Skeletal muscle satellite cell (primary cell): ENCODE data around the gene HOXB5.

Experiments
- H3K27me3 ChIP-seq: 2 replicates; pipeline ENCODE4 v1.7.0; 2013; ENCODE audit warnings: low read length; ENCODE audit not compliant: control insufficient read depth, insufficient read depth
- H3K36me3 ChIP-seq: 2 replicates; pipeline ENCODE4 v1.7.0; 2013; ENCODE audit warnings: mild to moderate bottlenecking, control low read depth, low read length; ENCODE audit not compliant: insufficient read depth
- H3K4me1 ChIP-seq: 2 replicates; pipeline ENCODE4 v1.7.0; 2013; ENCODE audit warnings: low read length; ENCODE audit not compliant: control insufficient read depth, insufficient read depth
- H3K4me2 ChIP-seq: 2 replicates; pipeline ENCODE4 v1.7.0; 2013; ENCODE audit warnings: mild to moderate bottlenecking, low read length
- H3K4me3 ChIP-seq: 2 replicates; pipeline ENCODE4 v1.7.0; 2013; ENCODE audit warnings: low read length
- H3K9ac ChIP-seq: 2 replicates; pipeline ENCODE4 v1.7.0; 2013; ENCODE audit warnings: mild to moderate bottlenecking, low read depth, low read length, moderate library complexity
- H3K9me3 ChIP-seq: replicated peaks from 2 replicates; pipeline ENCODE4 v1.7.0; 2013; ENCODE audit warnings: mild to moderate bottlenecking, control low read depth, low read length

The HOXB5 gene

DNA sequence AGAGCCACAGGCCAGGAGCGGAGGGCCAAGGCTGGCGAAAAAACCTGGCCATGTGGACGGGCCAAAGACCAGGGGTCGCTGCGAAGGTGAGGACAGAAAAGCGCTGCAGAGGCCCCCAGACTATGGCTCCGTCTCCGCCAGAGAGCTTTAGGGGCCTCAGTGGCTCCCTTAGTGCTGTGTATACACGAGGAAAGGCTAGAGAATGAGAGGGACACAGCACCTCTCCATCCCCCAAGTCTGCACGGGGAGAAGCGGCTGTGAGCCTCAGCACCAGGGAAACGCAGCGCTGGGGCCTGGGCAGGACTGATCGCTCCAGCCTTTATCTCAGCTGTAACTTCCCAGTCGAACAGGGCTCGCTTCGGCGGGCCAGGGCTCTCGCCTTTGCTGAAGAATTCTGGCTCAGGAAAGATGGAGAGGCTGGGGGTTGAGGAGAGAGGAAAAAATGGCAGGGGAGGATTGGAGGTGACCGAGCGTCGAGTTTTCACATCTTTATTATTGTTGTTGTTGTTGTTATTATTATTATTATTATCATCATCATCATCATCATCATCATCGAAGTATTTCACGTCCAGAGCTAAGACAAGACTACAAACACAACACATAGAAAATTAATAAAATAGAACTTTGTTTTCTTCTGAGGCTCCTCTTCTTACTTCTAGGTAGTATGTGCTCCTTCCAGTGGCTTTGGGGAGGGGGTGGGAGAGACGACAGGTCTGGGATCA is 1.9 kb upstream of the HOXB5 start:
- peaks cover 7% of the 10 kb centered on the region for H3K36me3 ChIP-seq
- H3K9me3 ChIP-seq, result no peaks in the 10 kb centered on the region
- no peak overlapping the region for H3K4me3 ChIP-seq
- H3K4me2 ChIP-seq, result no peak overlapping the region
- peaks cover 21% of the 10 kb centered on the region for H3K4me1 ChIP-seq
- H3K27me3 ChIP-seq, result no peaks in the 10 kb centered on the region
- H3K9ac ChIP-seq, result no peak overlapping the region

DNA sequence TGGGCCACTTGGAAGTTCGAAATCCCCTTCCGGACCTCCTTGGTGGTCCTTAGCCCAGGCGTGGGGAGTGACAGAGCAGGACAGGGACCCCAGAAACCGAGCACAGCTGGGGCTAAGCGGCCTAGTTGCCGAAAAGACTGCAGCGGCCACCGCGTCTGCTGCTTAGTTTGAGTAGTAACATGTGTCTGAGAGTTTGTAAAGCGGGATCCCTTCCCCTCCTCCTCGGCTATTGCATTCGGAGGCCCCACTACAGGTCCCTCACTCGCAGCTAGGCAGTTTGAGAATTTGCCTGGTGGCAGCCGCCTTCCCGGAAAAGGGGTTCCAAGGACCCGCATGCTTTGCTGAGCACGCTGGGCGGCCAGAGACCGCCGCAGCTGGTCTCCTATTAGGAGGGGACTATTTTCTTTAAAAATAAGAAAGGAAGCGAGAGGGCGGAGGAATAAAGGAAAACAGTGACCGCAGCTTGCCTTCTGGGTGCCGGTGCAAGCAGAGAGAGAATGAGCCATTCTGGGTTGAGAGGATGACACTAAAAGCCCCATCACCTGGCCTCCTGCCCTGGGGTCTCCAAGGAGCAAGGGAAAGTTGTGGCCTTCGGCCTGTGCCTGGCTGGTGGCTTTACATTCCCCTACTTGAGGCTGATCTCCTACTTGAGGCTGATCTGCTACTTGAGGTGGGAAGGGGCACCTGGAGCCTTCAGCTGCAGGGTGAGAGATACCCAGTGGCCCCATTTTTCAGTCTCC is 1.1 kb upstream of the HOXB5 start:
- Histone ChIP-seq H3K4me3 (no peak overlapping the region), H3K4me1 (peaks cover 21% of the 10 kb centered on the region)

GRCh38 chr17:48593840-48594537 is 410 bp upstream of the HOXB5 start:
- peak overlapping the region; percentile 70 for H3K4me3 ChIP-seq
- peak overlapping the region; percentile 97 for H3K4me2 ChIP-seq
- peak overlapping the region; percentile 69 for H3K9ac ChIP-seq
- no peaks in the 10 kb centered on the region for H3K27me3 ChIP-seq
- no peaks in the 10 kb centered on the region for H3K9me3 ChIP-seq
- peaks cover 21% of the 10 kb centered on the region for H3K4me1 ChIP-seq
- peaks cover 7% of the 10 kb centered on the region for H3K36me3 ChIP-seq

More for the DNA sequence above, 1.1 kb upstream of the HOXB5 start:
- Histone ChIP-seq H3K36me3 (peaks cover 7% of the 10 kb centered on the region), H3K9me3 (no peaks in the 10 kb centered on the region), H3K27me3 (no peaks in the 10 kb centered on the region), H3K9ac (no peak overlapping the region), H3K4me2 (no peak overlapping the region)

- no peak overlapping the region for H3K4me3 ChIP-seq
- H3K27me3 ChIP-seq, result no peaks in the 10 kb centered on the region
- no peaks in the 10 kb centered on the region for H3K9me3 ChIP-seq
- peaks cover 7% of the 10 kb centered on the region for H3K36me3 ChIP-seq
- peak overlapping the region; percentile 97 for H3K4me2 ChIP-seq
- H3K4me1 ChIP-seq, result peaks cover 16% of the 10 kb centered on the region
- H3K9ac ChIP-seq, result no peak overlapping the region
These were observed 1.0 kb downstream of the HOXB5 start for GRCh38 chr17:48592577-48592976.

DNA sequence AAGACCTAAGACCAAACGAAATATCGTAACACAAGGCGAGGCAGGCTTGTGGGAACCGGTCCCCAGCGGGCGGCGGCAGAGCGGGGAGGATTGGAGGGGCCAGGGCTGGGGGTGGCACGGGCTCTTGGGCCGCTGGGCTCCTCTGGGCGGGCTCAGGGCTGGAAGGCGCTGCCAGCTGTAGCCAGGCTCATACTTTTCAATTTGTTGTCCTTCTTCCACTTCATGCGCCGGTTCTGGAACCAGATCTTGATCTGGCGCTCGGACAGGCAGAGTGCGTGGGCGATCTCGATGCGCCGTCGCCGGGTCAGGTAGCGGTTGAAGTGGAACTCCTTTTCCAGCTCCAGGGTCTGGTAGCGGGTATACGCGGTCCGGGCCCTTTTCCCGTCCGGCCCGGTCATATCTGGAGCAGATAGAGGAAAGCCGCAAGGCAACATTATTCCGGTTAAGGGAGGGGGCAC is 1.5 kb downstream of the HOXB5 start:
- Histone ChIP-seq H3K9ac (no peak overlapping the region), H3K27me3 (no peaks in the 10 kb centered on the region), H3K4me1 (peaks cover 20% of the 10 kb centered on the region), H3K4me3 (no peak overlapping the region), H3K9me3 (no peaks in the 10 kb centered on the region), H3K36me3 (peaks cover 7% of the 10 kb centered on the region), H3K4me2 (no peak overlapping the region)

DNA sequence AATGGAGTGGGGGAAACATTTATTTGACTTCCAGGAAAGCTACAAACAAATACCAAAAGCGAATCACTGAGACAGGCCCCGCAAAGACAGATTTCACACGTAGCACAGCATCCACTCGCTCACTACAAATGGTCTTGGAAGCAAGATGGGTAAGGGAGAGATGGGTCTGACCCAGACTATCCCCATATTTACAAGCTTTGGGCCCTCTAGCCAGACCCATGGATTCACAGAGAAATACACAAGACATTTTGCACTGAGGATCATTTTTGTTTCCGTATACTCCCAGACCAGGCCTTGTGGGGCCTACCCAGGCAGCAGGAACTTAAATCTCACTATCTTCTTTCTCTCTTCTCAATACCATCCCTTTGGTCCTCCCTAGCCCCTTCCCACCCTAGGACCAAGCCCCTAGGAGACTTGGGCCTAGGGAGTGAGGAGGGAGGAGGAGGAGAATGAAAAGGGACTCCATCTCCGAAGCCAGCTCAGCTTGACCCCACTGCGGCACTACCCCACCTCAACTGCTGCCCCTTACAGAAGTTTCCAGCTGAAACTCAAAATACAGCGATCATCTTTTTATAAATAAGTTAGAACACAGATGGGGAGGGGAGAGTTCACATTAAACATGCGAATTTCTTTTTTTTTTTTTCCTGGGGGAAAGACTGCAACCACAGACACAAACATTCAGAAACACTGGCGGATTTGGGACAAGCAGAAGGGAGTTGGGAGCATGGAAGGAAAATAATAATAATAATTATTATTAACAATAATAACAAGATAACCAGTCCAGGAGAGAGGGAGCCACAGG is 2.1 kb downstream of the HOXB5 start:
- H3K9me3 ChIP-seq, result no peaks in the 10 kb centered on the region
- H3K27me3 ChIP-seq, result no peaks in the 10 kb centered on the region
- H3K9ac ChIP-seq, result no peak overlapping the region
- peaks cover 7% of the 10 kb centered on the region for H3K36me3 ChIP-seq
- H3K4me3 ChIP-seq, result no peak overlapping the region
- no peak overlapping the region for H3K4me2 ChIP-seq
- peaks cover 17% of the 10 kb centered on the region for H3K4me1 ChIP-seq

DNA sequence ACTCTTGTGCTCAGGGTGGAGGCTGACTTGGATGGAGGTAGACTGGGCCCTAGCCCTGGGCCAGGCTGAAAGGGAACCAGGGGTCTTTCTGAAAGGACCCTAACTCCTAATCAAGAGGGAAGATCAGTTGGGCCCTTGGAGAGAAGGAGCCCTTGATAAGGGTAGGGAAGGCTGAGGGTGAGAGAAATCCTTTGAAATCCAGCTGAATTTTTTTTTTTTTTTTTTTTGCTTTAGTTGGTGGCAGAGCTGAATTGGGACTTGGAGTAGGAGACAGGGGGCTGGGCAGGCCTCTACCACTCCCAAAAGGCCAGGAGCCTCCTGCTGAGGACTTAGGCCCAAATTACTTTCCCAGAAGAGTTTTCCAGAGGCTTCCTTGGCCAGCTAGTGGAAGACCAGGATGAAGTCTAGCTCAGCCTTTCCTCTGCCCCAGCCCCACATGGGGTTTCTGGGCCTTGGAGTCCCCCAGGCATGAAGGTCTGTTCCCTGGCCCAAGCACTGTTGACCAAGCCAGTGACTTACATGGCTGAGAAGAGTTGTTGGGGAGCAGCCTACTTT is 2.9 kb downstream of the HOXB5 start:
- no peak overlapping the region for H3K4me3 ChIP-seq
- peaks cover 7% of the 10 kb centered on the region for H3K36me3 ChIP-seq
- H3K9ac ChIP-seq, result no peak overlapping the region
- H3K4me1 ChIP-seq, result peaks cover 24% of the 10 kb centered on the region
- no peaks in the 10 kb centered on the region for H3K27me3 ChIP-seq
- no peaks in the 10 kb centered on the region for H3K9me3 ChIP-seq
- H3K4me2 ChIP-seq, result no peak overlapping the region

DNA sequence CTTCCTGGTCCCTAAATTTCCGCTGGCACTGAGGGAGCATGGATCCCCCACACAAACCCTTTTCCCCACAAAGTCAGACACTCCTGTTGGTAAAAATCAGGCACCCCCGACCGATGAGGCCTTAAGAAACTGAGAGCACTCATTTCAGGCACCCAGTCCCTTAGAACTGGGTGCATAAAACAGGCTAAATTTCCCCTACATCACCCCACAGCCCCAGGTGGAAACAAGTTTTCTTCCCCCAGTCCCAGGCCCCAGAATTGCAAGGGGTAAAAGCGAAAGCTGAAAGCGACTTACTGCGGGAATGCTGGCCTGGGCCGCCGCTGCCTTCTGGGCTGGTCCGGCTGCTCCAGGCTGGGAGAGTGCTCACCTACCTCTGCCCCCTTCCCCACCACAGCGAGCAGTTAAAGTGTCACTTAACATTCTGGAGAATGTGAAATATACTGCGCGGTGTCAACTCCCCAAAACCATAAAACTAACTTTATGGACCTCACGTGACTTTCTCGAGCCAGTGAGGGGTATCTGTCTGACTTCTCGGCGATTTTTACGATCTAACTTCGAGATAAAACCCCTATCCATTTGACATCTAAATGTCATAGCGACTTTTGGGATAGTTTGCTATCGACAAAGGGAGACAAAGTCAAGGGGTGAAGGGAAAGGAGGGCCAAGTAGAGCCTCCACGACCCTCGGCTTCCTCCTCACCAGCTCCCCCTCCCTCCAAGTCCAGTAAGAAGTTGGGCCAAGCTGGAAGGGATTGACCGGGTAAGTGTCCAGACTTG is 3.6 kb downstream of the HOXB5 start, which contains the start of gene HOXB3:
Gene HOXB3 (minus strand): TSS at position 411 of the 776 bp plus-strand sequence. CDS start 37,767 bp downstream, outside the sequence.
- Histone ChIP-seq H3K4me3 (no peak within 1 kb of the TSS), H3K9ac (no peak within 1 kb of the TSS), H3K36me3 (peaks cover 7% of the 10 kb centered on the region), H3K4me2 (no peak within 1 kb of the TSS), H3K4me1 (peaks cover 27% of the 10 kb centered on the region), H3K27me3 (no peaks in the 10 kb centered on the region), H3K9me3 (no peaks in the 10 kb centered on the region)

- H3K4me1 ChIP-seq, result peaks cover 29% of the 10 kb centered on the region
These were observed 4.3 kb downstream of the HOXB5 start for GRCh38 chr17:48589060-48589830.

DNA sequence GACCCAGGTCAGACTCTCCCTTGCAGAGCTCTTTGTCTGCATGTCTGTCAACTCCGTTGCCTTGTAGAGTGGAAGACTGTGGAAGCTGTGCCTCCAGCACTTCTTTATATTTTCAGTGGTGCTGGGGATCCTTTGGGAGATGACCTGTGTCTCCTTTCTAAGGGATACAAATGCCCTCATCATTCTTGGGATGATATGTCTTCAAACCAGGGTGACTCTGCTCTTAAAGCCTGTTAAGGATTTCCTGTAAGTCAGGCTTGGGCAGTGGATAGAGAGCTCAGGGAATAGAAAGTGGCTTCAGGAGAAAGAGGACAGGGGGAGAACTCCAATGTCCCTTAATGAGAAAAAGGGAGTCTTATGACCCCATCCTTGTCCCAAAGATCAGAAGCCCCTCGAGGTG is 5.1 kb downstream of the HOXB5 start:
- Histone ChIP-seq H3K4me1 (peaks cover 29% of the 10 kb centered on the region), H3K36me3 (peaks cover 7% of the 10 kb centered on the region), H3K27me3 (no peaks in the 10 kb centered on the region), H3K4me2 (no peak overlapping the region), H3K4me3 (no peak overlapping the region), H3K9ac (no peak overlapping the region), H3K9me3 (no peaks in the 10 kb centered on the region)

More at GRCh38 chr17:48589060-48589830, 4.3 kb downstream of the HOXB5 start:
- Histone ChIP-seq H3K36me3 (peaks cover 7% of the 10 kb centered on the region), H3K4me2 (no peak overlapping the region), H3K9me3 (no peaks in the 10 kb centered on the region), H3K4me3 (no peak overlapping the region), H3K27me3 (no peaks in the 10 kb centered on the region), H3K9ac (no peak overlapping the region)
